T-helper 1 cell treated with Interleukin-12 subunit alpha and Interleukin-12 subunit beta and Interleukin-4 antibody, amounts not matched to agents 30 ng/mL and 1 ng/mL, for 36 hours (primary cell): ENCODE results near the gene SORL1. TPM values are rescaled to one million over a fixed set of nuclear protein-coding genes. Genes with fewer than 3 reads are reported as not detected.
"Not testable (repeated sequence)": the region's sequence is repeated elsewhere in the genome, so short reads cannot be mapped to it uniquely, and the experiment has no call there.

Experiments
- intact Hi-C: fragments of 100-400 bp; cut with micrococcal nuclease; formaldehyde crosslinking; loops from one replicate; pipeline ENCODE4 v1.15.1; 2024
- total RNA-seq: library from RNA; stranded (reverse); gene quantifications from 2 replicates; pipeline ENCODE4 v1.2.3, GENCODE V29; 2022

The SORL1 gene
- 117 and 125 TPM in 2 replicates for total RNA-seq

- intact Hi-C loops, result loop anchor here (1.0 to 2.0 kb wide), 8 partner anchors 12 to 160 kb away; partner anchors contain the start of gene SC5D
Measured at GRCh38 chr11:121451986-121452608, at the start of gene SORL1. Gene SORL1 (plus strand): TSS chr11:121452314. CDS start chr11:121452332, 18 bp downstream.

DNA sequence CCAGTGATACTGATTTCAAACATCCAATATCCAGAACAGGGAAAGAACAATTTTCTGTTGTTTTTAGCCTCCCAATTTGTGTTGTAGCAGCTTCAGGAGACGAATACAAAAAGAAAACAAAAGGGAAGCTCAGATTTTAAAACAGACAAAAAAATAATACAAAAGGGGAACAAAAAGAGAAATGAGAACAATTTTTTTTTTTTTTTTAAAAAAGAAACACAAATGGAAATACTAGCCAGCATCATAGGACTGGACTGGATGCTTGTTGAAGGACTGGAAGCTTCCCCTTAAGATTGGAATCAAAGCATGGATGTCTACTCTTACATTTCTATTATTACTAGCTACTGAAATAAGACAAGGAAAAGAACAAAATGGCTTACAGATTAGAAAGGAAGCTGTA lies 46.5 kb upstream of the SORL1 start:
- intact Hi-C loops, result no loop called here

DNA sequence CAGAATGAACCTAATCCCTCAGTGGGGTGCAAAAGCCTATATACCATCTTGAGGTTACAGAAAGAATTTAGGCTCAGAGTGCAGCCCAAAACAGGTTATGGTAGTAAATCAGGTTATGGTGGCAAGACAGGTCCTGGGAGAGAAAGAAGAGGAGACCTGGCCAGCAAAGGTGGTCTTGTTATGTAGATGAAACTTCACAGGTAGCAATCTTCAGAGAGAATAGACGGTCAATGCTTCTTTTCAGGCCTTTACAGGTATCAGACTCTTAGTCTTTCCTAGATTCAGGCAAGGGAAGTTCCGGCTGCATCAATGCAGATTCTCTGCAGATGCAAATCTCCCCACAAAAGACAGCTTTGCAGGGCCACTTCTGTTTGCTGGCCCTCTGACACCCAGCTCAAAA lies 45.8 kb upstream of the SORL1 start:
- intact Hi-C loops, result no loop called here

DNA sequence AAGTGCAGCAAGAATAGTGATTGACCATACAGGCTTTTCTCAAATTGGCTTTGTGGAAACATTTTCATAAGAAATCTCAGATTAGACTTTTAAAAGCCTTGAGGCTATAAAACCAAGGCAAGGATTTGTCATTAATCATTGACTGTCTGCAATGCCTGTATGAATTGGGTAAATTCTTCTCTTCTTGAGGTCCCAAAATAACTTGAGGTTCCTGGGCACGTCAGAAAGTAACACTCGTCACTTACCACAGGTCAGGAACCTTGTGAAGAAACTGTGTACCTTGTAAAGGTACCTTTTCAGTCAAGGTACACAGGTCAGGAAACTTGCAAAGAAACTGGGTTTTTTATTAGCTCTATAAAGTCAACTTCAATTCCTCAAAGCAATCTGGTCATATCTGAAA lies 43.3 kb upstream of the SORL1 start:
- intact Hi-C loops, result no loop called here

DNA sequence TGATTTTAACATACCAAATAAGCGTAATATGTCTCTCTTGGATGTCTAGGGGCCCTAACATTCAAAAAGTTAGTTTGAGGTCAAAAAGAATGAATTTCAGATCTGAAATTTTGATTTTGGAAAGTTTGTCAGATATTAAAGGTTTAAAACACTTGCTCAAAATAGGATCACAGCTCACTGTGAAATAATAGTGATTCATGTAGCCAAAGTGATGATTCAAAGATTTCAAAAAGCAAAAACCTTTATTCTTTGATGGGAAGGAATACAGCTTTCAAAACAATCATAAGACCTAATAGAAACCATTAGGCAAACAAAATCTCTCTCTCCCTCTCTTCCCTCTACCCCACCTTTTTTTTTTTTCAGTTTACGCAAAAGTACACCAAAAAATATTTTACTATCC lies 42.1 kb upstream of the SORL1 start:
- intact Hi-C loops, result not testable (repeated sequence)

DNA sequence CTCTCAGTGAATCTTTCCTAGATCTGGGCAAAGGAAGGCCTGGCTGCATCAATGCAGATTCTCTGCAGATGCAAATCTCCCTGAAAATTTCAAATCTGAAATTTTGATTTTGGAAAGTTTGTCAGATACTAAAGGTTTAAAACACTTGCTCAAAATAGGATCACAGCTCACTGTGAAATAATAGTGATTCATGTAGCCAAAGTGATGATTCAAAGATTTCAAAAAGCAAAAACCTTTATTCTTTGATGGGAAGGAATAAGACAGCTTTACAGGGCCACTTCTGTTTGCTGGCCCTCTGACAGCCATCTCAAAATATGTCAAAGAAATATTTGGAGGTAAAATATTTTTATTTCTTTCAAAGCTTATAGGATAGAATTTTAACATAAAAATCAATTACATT lies 40.8 kb upstream of the SORL1 start:
- intact Hi-C loops, result not testable (repeated sequence)

- intact Hi-C loops, result no loop called here
Measured at GRCh38 chr11:121412000-121412587, 40.0 kb upstream of the SORL1 start.

- intact Hi-C loops, result no loop called here
Measured at GRCh38 chr11:121412711-121413415, 39.3 kb upstream of the SORL1 start.

DNA sequence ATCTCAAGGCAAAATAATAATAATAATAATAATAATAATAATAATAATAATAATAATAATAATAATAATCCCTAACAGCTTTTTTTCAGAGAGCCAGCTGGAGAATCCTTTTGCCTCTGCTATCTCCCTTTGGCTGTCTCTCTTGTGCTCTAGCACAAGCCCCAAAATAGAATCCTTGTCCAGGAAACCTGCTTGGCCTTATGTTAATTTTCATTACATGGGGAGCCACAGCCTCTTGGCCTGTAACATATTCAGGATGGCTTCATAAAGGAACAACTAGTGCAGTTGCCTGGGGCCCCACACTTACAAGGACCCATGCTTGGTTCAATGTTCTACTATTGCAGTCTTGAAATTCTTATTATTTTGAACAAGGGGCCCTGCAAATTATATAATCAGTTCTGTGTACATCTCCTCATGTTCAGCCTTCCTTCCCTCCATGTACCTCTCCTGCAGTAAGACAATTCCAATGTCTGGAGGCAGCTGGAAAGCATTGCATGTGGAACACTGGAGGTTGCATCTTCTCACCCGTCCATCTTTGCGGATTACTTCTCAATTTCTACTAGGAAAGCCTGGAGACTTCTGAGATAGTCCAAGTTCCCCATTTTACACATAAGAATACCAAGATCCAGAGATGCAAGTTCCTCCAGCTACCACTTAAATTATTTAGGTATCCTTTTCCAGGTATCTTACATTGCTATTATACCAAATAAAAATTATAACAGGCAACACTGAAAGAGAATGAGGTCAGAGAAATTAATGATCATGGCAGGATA lies 37.8 kb upstream of the SORL1 start:
- intact Hi-C loops, result no loop called here

- intact Hi-C loops, result loop anchor here (2.0 to 5.0 kb wide), 3 partner anchors 66 to 176 kb away; no protein-coding TSS in a partner anchor
Measured at GRCh38 chr11:121415856-121416255, 36.3 kb upstream of the SORL1 start.

- intact Hi-C loops, result loop anchor here (1.0 to 5.0 kb wide), 6 partner anchors 47 to 175 kb away; partner anchors contain the start of gene SC5D
Measured at GRCh38 chr11:121417055-121417551, 35.0 kb upstream of the SORL1 start.

DNA sequence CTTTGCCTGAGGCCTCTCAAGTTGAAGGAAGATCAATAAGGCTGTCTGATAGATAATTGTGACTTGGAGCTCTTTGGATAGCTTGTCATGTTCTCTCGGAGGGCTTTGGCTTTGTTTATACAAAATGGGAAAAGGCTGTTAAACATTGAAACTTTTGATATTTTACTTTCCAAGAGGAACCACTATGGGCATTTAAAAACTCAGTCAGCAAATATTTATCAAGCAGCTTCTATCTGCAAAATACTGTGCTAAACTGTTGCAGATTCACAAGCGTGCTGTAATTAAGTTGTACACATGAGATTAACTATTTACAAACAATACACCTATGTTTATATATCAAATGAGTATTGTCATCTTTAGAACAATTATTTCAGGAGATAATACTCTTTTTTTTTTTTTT lies 34.5 kb upstream of the SORL1 start:
- intact Hi-C loops, result loop anchor here (1.0 to 5.0 kb wide), 8 partner anchors 32 to 175 kb away; partner anchors contain the start of gene SC5D

DNA sequence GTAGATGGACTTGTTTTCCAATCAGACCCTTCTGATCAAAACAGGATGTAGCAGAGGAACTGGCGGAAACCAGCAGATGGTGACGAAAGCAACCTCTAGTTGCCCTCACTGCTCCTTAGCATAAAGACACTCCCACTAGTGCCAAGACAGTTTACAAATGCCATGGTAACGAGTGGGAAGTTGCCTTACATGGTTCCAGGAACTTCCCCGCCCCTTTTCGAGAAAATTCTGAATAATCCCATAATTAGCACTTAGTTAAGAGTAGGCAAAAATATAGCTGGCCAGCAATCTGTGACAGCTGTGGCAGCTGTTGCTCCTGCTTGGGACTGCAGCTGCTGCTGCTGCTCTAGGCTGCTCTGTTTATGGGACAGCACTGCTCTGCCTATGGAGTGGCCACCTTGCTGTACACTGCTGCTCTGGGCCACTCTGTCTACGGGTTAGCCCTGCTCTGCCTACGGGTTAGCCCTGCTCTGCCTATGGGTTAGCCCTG lies 33.4 kb upstream of the SORL1 start:
- intact Hi-C loops, result loop anchor here (1.0 to 5.0 kb wide), 4 partner anchors 31 to 174 kb away; no protein-coding TSS in a partner anchor

DNA sequence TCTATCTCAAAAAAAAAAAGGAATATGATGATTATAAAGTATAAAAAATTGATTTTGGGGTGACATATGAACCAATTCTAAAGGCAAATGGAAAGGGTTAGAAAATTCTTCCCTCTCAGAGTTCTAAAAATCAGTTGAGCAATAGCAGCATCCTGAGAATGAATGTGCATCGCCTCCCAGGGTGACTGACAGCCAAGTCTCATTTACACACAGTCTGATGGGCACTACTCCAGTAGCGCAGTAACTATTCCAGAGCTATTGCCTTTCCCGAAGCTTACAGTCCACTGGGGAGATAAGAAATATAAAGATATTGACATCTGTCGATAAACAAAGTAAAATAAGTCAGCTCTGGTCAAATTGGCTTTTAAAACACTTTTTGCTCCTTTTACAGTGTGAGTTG lies 32.3 kb upstream of the SORL1 start:
- intact Hi-C loops, result loop anchor here (2.0 to 5.0 kb wide), 3 partner anchors 53 to 172 kb away; no protein-coding TSS in a partner anchor

DNA sequence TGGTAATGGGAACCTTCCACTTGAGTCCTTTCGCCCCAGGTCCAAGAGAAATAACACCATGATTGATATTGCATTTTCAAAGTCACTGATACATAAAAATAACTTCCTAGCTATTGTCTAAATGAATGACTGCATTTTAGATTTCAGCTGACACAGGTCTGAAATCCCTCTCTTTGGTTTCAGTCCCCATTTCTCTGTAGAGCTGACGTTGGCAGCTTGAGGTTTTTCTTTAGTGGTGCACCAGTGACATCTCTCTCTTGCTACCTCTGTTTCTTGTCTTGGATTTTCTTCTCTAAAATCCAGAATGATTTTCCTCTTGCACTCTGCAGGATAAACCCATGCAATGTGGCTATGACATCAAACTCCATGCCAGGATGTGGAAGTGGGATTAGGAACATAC lies 31.7 kb upstream of the SORL1 start:
- intact Hi-C loops, result no loop called here

GRCh38 chr11:121421149-121421901 lies 30.8 kb upstream of the SORL1 start:
- intact Hi-C loops, result no loop called here

DNA sequence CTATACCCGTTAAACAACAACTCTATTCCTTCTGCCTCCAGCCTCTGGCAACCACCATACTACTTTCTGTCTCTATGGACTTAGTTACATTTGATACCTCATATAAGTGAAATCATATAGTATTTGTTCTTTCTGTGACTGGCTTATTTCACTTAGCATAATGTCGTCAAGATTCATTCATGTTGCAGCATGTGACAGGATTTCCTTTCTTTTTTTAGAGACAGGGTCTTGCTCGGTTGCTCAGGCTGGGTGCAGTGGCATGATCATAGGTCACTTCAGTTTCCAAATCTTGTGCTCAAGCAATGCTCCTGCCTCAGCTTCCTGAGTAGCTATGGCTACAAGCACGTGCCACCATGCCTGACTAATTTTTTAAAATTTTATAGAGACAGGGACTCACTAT lies 29.4 kb upstream of the SORL1 start:
- intact Hi-C loops, result loop anchor here (1.0 kb wide), 2 partner anchors 28 to 44 kb away; no protein-coding TSS in a partner anchor

- intact Hi-C loops, result loop anchor here (2.0 kb wide), 2 partner anchors 23 to 59 kb away; no protein-coding TSS in a partner anchor
Measured at GRCh38 chr11:121425828-121426227, 26.3 kb upstream of the SORL1 start.

DNA sequence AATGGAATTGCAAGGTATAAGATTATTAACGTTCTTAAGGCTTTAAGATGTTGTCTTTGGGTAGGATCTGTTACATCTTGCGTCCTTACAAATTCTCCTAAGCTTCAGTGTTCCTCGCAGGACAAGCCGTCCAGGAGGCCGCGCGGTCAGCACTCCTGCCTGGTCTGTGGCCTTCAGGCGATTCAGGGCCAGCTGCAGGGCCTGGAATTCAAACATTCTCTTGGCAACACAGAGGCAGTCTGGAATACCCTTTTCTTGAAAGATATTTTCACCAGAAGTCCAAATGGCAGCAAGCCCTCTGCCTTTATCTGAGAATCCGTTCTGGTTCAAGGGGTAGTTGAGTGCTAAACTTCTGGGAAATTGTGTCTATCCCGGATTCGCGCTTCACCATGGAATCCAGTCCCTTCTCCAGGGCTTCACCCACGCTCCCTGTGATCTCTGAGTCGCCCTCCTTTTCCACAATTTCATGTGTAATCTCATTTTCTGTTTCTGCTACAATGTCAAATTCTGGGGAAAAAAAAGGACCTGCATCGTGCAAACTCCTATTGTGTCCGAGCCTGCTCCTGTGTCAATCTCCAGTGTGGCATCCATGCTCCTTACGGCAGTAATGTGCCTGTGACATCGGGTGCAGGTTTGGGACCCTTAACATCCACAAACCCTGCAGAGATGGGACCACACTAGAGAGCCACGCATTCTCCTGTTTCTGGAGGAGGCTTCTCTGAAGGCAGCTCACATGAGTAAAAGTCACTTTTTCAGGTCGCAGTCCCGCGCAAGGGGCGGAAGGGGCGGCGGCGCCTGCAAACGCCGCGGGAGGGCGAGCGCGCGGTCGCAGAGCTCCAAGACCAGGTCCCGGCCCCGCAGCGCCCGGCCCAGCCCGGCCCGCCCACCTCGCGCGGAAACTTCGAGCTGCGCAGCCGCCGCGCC lies 25.4 kb upstream of the SORL1 start:
- intact Hi-C loops, result loop anchor here (2.0 kb wide), 2 partner anchors 22 to 60 kb away; no protein-coding TSS in a partner anchor
